UCSD-AML1 (cell line): ENCODE results near the gene IMP4.

Source experiments
- DNase-seq: peaks from one replicate; lab custom pipeline; 2025; ENCODE audit not compliant: unreplicated experiment; lab: John Stamatoyannopoulos, UW

The IMP4 gene

DNA sequence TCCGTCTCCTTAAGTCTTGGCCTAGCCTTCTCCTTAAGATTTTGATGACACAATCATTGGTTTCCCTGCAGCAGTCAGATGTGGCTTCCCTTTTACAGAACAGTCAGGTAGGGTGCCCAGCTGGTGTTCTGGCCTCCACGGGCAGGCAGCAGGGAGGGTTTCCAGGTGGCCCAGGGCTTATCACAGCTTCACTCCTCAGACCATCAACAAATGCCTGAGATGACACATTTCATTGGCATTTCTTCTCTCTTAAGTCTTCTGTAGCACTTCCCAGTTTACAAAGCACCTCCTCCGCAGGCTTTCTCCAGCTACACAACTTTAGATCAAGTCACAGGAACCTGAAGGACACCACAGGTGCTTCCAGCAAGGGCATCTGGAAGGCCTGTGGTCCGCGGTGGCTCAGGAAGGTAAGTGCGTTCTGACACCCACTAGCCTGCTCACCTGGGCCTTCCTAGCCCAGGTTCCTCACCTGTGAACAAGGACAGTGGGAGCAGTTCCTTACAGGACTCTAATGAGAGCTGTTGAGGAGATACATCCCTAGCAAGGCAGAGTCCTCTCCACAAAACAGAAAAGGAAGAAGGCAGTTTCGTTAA is 50.7 kb downstream of the IMP4 start:
- no peak for DNase-seq
